ENCODE measurements around the gene COL23A1. TPM values are rescaled to one million over a fixed set of nuclear protein-coding genes. Genes with fewer than 3 reads are reported as not detected.

The COL23A1 gene
- total RNA-seq, 2 donors from 2014 or later: 1.5 to 2.5 TPM

DNA sequence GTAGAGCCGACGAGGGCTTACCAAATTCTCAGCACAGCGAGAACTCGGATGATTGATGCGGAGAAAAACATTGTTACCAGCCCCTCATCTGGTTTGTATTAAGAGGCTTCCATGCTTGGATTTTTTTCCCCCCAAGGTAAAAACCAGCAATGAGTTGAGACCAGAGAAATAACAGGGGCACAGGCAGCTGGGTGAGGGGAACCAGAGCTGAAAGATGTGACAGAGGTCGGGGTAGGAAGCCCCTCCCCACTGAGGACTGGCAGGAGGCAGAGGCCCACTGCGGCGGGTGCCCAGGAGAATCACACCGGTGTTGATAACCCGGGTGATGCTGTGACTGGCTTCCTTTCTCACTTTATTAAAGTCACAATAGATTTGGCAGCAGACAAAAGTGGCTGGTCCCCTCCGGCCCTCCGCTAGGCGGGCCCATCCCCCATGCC lies 241.1 kb downstream of the COL23A1 start:
- Histone ChIP-seq H3K4me3 (no peak overlapping the region), H3K9me3 (no peaks in the 10 kb centered on the region), H3K4me1 (ENCODE audit: control insufficient read depth in 1 of 2, low read depth in 2 of 2) (no peaks in the 10 kb centered on the region), H3K27me3 (replicated peaks; ENCODE audit: insufficient read depth) (no peaks in the 10 kb centered on the region), H3K36me3 (no peaks in the 10 kb centered on the region), H3K27ac (no peak overlapping the region)
- TF ChIP-seq, protein P1, sequence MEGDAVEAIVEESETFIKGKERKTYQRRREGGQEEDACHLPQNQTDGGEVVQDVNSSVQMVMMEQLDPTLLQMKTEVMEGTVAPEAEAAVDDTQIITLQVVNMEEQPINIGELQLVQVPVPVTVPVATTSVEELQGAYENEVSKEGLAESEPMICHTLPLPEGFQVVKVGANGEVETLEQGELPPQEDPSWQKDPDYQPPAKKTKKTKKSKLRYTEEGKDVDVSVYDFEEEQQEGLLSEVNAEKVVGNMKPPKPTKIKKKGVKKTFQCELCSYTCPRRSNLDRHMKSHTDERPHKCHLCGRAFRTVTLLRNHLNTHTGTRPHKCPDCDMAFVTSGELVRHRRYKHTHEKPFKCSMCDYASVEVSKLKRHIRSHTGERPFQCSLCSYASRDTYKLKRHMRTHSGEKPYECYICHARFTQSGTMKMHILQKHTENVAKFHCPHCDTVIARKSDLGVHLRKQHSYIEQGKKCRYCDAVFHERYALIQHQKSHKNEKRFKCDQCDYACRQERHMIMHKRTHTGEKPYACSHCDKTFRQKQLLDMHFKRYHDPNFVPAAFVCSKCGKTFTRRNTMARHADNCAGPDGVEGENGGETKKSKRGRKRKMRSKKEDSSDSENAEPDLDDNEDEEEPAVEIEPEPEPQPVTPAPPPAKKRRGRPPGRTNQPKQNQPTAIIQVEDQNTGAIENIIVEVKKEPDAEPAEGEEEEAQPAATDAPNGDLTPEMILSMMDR (IDR thresholded peaks at IDR 0.05): no peak
- DNase-seq (ENCODE audit: low spot score): no peak
- ATAC-seq (ENCODE audit: insufficient number of reproducible peaks, low FRiP score, low read depth): no peak

DNA sequence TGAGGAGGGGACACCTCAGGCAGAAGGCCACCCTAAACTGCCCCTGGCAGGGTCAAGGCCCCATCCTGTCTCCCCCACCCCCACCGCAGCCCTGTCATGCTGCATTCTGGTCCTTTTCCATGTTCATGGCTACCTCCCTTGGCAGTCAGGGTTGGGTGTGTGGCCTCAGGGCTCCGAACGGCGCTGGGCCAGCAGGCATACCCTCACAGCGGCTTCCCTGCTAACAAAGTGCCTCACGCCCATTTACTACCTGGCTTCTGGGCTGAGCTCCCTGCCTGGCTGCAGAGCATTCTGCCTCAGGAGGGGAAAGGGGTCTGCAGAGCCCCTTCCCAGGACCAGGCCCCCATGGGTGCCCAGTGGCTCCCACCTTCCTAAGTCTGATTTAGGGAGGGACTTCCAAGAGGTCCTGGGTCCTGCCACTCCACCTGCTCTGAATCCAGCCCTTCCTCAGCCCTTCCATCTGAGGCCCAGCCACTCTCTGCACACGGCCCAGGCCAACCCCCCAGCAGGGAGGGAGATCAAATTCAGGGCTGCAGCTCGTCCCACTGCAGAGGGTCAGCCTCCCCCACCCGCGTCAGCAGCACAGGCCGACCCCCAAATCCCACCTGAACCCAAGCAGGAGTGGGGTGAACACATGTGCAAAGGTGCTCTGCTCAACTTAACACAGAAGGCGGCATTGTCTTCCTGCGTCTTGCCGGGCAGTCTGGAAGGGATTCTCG lies 241.7 kb downstream of the COL23A1 start:
- no peaks in the 10 kb centered on the region for H3K36me3 ChIP-seq
- H3K27me3 ChIP-seq (replicated peaks; ENCODE audit: insufficient read depth): no peaks in the 10 kb centered on the region
- no peak overlapping the region for H3K27ac ChIP-seq
- DNase-seq (ENCODE audit: low spot score) (no peak), ATAC-seq (ENCODE audit: insufficient number of reproducible peaks, low FRiP score, low read depth) (no peak)
- TF ChIP-seq, protein P1 (IDR thresholded peaks at IDR 0.05): no peak
- no peaks in the 10 kb centered on the region for H3K4me1 ChIP-seq (ENCODE audit: control insufficient read depth in 1 of 2, low read depth in 2 of 2)
- H3K9me3 ChIP-seq: no peaks in the 10 kb centered on the region
- H3K4me3 ChIP-seq: no peak overlapping the region

DNA sequence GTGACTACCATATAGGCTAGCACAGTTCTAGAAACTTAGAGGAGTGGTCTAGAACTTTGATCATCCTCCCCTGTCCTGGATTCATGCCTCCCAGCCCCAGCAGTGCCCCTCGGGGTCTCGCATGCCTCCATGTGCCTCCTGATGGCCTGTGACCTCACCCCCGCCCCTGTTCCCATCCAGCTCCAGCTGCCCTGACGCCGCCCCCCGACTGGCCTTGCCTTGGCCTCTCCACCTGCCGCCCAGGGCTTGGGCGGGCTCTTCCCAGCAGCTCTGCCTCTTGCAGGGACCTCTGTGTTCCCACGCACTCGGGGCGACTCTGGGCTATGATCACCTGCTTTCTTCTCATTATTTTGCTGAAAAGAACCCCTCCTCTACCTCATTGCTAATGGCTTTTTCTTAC lies 242.2 kb downstream of the COL23A1 start:
- no peaks in the 10 kb centered on the region for H3K27me3 ChIP-seq (replicated peaks; ENCODE audit: insufficient read depth)
- no peak for ATAC-seq (ENCODE audit: insufficient number of reproducible peaks, low FRiP score, low read depth)
- no peak overlapping the region for H3K27ac ChIP-seq
- no peaks in the 10 kb centered on the region for H3K4me1 ChIP-seq (ENCODE audit: control insufficient read depth in 1 of 2, low read depth in 2 of 2)
- no peak for DNase-seq (ENCODE audit: low spot score)
- H3K9me3 ChIP-seq: no peaks in the 10 kb centered on the region
- TF ChIP-seq, protein P1 (IDR thresholded peaks at IDR 0.05): no peak
- H3K4me3 ChIP-seq: no peak overlapping the region
- H3K36me3 ChIP-seq: no peaks in the 10 kb centered on the region

DNA sequence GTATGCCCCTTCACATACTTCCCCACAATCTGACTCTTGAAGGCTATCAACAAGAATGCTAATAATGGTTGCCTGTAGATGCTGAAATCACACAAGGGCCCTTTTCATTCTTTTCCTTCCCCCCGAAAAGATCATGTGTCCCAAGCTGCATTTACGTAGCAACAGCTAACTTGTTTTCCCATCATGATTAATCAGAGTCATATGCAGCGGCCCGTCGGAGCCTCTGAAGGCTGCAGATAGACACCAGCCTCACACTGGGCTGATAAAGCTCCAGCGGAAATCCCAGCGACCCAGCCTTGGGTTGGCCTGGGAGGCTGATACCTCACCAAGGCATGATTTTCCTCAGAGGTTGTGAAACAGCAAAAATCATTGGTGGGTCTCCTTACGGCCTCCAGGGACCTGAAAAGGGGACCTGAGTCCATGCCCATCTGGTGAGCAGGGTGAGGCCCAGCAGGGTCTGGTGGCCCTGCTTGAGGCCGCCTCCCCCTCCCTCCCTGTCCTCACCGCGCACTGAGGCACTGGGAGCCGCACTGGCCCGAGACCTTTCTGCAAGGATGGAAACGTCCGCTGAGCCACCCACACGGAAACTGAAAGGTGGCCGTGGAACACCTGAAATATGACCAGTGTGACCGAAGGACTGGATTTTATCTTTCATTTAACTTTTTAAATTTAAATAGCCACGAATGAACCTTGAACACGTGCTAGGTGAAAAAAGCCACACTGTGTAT lies 243.4 kb downstream of the COL23A1 start:
- no peak overlapping the region for H3K27ac ChIP-seq
- H3K36me3 ChIP-seq: no peaks in the 10 kb centered on the region
- ATAC-seq (ENCODE audit: insufficient number of reproducible peaks, low FRiP score, low read depth) (no peak), DNase-seq (ENCODE audit: low spot score) (no peak)
- no peaks in the 10 kb centered on the region for H3K27me3 ChIP-seq (replicated peaks; ENCODE audit: insufficient read depth)
- no peaks in the 10 kb centered on the region for H3K4me1 ChIP-seq (ENCODE audit: control insufficient read depth in 1 of 2, low read depth in 2 of 2)
- TF ChIP-seq, protein P1 (IDR thresholded peaks at IDR 0.05): no peak
- no peaks in the 10 kb centered on the region for H3K9me3 ChIP-seq
- no peak overlapping the region for H3K4me3 ChIP-seq

DNA sequence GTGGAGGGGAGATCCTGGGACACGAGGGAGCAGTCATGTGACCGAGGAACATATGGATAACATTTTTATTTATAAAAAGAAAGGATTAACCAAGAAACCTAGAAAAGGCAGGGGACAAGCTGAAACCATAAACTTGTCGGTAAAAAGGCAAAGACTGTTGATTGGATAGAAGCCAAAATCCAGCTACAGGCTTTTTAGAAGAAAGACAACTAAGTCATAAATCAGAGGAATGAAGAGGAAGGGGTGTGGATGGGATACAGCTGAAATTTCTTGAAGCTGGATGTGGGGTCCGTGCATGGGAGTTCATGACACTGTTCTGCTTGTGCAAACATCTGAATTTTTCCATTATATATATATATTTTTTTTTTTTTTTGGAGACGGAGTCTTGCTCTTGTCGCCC lies 246.9 kb downstream of the COL23A1 start:
- Histone ChIP-seq H3K4me3 (no peak overlapping the region), H3K27ac (no peak overlapping the region), H3K27me3 (replicated peaks; ENCODE audit: insufficient read depth) (no peaks in the 10 kb centered on the region), H3K4me1 (ENCODE audit: control insufficient read depth in 1 of 2, low read depth in 2 of 2) (no peaks in the 10 kb centered on the region), H3K36me3 (no peaks in the 10 kb centered on the region), H3K9me3 (no peaks in the 10 kb centered on the region)
- ATAC-seq (ENCODE audit: insufficient number of reproducible peaks, low FRiP score, low read depth) (no peak), DNase-seq (ENCODE audit: low spot score) (no peak)
- TF ChIP-seq, protein P1 (IDR thresholded peaks at IDR 0.05): no peak

Measured in thoracic aorta (tissue), 2 donors.